ENCODE measurements around the gene RNF113B. TPM values are rescaled to one million over a fixed set of nuclear protein-coding genes. Genes with fewer than 3 reads are reported as not detected.

Gene RNF113B
- total and polyA plus RNA-seq, 2 of the 13 experiments (the other 11 are each of a cell fraction or from before 2014, with no cell fraction given) = not detected

- peak; percentile 25 for TF ChIP-seq HOXA3 (CRISPR knock-in tag; IDR thresholded peaks at IDR 0.05)
- peak; percentile 64 for TF ChIP-seq ZNF709 (CRISPR knock-in tag; IDR thresholded peaks at IDR 0.05)
- peak; percentile 60 for TF ChIP-seq STAG1 (CRISPR knock-in tag; IDR thresholded peaks at IDR 0.05)
- TF ChIP-seq KLF12 (CRISPR knock-in tag; IDR thresholded peaks at IDR 0.05; ENCODE audit: borderline replicate concordance) = peak; percentile 50
- TF ChIP-seq HNRNPL (IDR thresholded peaks at IDR 0.05; ENCODE audit: low read depth, low read length) = no peak
- peak; percentile 37 for TF ChIP-seq SAP130 (CRISPR knock-in tag; IDR thresholded peaks at IDR 0.05; ENCODE audit: low read depth)
- peak; percentile 30 for TF ChIP-seq MED8 (CRISPR knock-in tag; IDR thresholded peaks at IDR 0.05; ENCODE audit: insufficient replicate concordance)
- TF ChIP-seq JUN (CRISPR knock-in tag; IDR thresholded peaks at IDR 0.05) = peak; percentile 38; the same call in 1 of the 2 replicates
- TF ChIP-seq PCBP2 (optimal IDR thresholded peaks at IDR 0.05; ENCODE audit: low read depth, low read length, poor library complexity, severe bottlenecking) = no peak
- peak; percentile 70; the same call in 1 of the 2 replicates for TF ChIP-seq DRAP1 (CRISPR knock-in tag; IDR thresholded peaks at IDR 0.05)
- peak; percentile 83 for TF ChIP-seq NRL (CRISPR knock-in tag; IDR thresholded peaks at IDR 0.05; ENCODE audit: borderline replicate concordance)
- TF ChIP-seq ARHGAP35 (CRISPR knock-in tag; IDR thresholded peaks at IDR 0.05; ENCODE audit: borderline replicate concordance) = peak; percentile 60; the same call in 1 of the 2 replicates
- TF ChIP-seq RBFOX2 (IDR thresholded peaks at IDR 0.05; ENCODE audit: low read depth, low read length) = peak; percentile 83
- peak; percentile 90 for TF ChIP-seq CHCHD3 (CRISPR knock-in tag; IDR thresholded peaks at IDR 0.05)
- peak; percentile 31 for TF ChIP-seq ERF (CRISPR knock-in tag; IDR thresholded peaks at IDR 0.05)
- TF ChIP-seq ZNF33A (CRISPR knock-in tag; IDR thresholded peaks at IDR 0.05; ENCODE audit: borderline replicate concordance) = 0 out of 2 replicates have a peak, but pooled peaks have one; percentile 58
- no peak for TF ChIP-seq PRDM4 (CRISPR knock-in tag; IDR thresholded peaks at IDR 0.05; ENCODE audit: borderline replicate concordance)
- peak; percentile 56 for TF ChIP-seq ISL2 (CRISPR knock-in tag; IDR thresholded peaks at IDR 0.05)
- TF ChIP-seq SKIL (CRISPR knock-in tag; IDR thresholded peaks at IDR 0.05; ENCODE audit: borderline replicate concordance) = peak; percentile 53; the same call in 1 of the 2 replicates
- peak; percentile 72 for TF ChIP-seq KMT2A (CRISPR knock-in tag; IDR thresholded peaks at IDR 0.05)
These were observed 34.5 kb downstream of the RNF113B start, which contains the start of gene FARP1 (continued) for GRCh38 chr13:98142380-98143156.
